Natural killer cell (primary cell): Measurements from ENCODE around the gene DNAJB1. TPM values are rescaled to one million over a fixed set of nuclear protein-coding genes. Genes with fewer than 3 reads are reported as not detected.
"Not testable (repeated sequence)": the region's sequence is repeated elsewhere in the genome, so short reads cannot be mapped to it uniquely, and the experiment has no call there.

Experiments used
- ATAC-seq, 3 donors: fragments of 150-1000 bp in 2 of 3; fragments of 200-7000 bp in 1 of 3; cut with Tn5 transposase; 1 replicate in 1 of 3; 2 replicates in 2 of 3; pipeline ENCODE4 v1.10.0; 2021; ENCODE audit warnings: mild to moderate bottlenecking in 2 of 3, moderate library complexity in 2 of 3
- DNase-seq, 2 donors: peaks; one replicate each; pipeline versions ENCODE4 v3.0.0 to v3.0.0-alpha.2; 2013 to 2021; ENCODE audit warnings: mixed read lengths in 1 of 2
- H3K27ac ChIP-seq: one replicate; pipeline ENCODE4 v1.5.1; 2013; ENCODE audit warnings: mild to moderate bottlenecking, low read length
- H3K27me3 ChIP-seq: one replicate; pipeline ENCODE4 v1.6.1; 2013; ENCODE audit warnings: low read length; ENCODE audit not compliant: control insufficient read depth, insufficient read depth
- H3K36me3 ChIP-seq: one replicate; pipeline ENCODE4 v1.6.1; 2013; ENCODE audit warnings: low read length; ENCODE audit not compliant: control insufficient read depth, insufficient read depth
- H3K4me1 ChIP-seq: one replicate; pipeline ENCODE4 v1.6.1; 2013; ENCODE audit warnings: low read length; ENCODE audit not compliant: control insufficient read depth, insufficient read depth
- H3K4me3 ChIP-seq: one replicate; pipeline ENCODE4 v1.5.1; 2013; ENCODE audit warnings: low read length
- H3K9me3 ChIP-seq: one replicate; pipeline ENCODE4 v1.6.1; 2013; ENCODE audit warnings: low read length; ENCODE audit not compliant: control insufficient read depth, insufficient read depth
- H3K27ac Mint-ChIP-seq, 2 donors: one replicate each; pipeline ENCODE4 v1.8.0; 2022; ENCODE audit warnings: mild to moderate bottlenecking in 2 of 2, mixed read lengths in 2 of 2, moderate library complexity in 1 of 2
- H3K27me3 Mint-ChIP-seq, 2 donors: one replicate each; pipeline ENCODE4 v1.8.0; 2022; ENCODE audit warnings: low read depth in 2 of 2, mixed read lengths in 2 of 2
- H3K36me3 Mint-ChIP-seq: one replicate; pipeline ENCODE4 v1.8.0; 2022; ENCODE audit warnings: mixed read lengths
- H3K4me1 Mint-ChIP-seq, 2 donors: one replicate each; pipeline ENCODE4 v1.8.0; 2022; ENCODE audit warnings: mixed read lengths in 2 of 2
- H3K4me3 Mint-ChIP-seq: one replicate; pipeline ENCODE4 v1.8.0; 2022; ENCODE audit warnings: mild to moderate bottlenecking, moderate library complexity, mixed read lengths
- H3K9me3 Mint-ChIP-seq, 2 donors: one replicate each; pipeline ENCODE4 v1.8.0; 2022; ENCODE audit warnings: mixed read lengths in 2 of 2
- WGBS: methylation state at CpG from one replicate; pipeline ENCODE4 v1.1.7; 2013; ENCODE audit warnings: missing lambda C conversion rate; ENCODE audit not compliant: insufficient coverage; 5-methylcytosine and 5-hydroxymethylcytosine counted together
- intact Hi-C: fragments of 100-400 bp; cut with micrococcal nuclease; formaldehyde crosslinking; loops from one replicate; pipeline ENCODE4 v1.14.2; 2022
- total RNA-seq, 4 donors: library from RNA; stranded (reverse); fragments of 120-200 nt in 1 of 4; gene quantifications; one replicate each; pipeline versions ENCODE4 v1.2.3 to v1.2.4, GENCODE V29; 2013 to 2022
- TF ChIP-seq, protein P1 (sequence below): fragments of 200-600 bp; IDR thresholded peaks from one replicate; pipeline ENCODE4 v1.8.0; 2022; ENCODE audit warnings: antibody characterized with exemption

The DNAJB1 gene
- total RNA-seq, 3 donors from 2014 or later (not counting 1 experiment from before 2014, with no cell fraction given) = 148 to 238 (median 192) TPM

- Histone ChIP-seq H3K4me1 (peaks cover 59% of the 10 kb centered on the region), H3K9me3 (no peaks in the 10 kb centered on the region), H3K36me3 (peaks cover 13% of the 10 kb centered on the region), H3K27me3 (no peaks in the 10 kb centered on the region), H3K4me3 (no peak overlapping the region), H3K27ac (peak overlapping the region; percentile 35)
- H3K4me1 Mint-ChIP-seq = peaks cover 23 to 43% of the 10 kb centered on the region in 2 donors
- DNase-seq (no peak), ATAC-seq (no peak)
- H3K27ac Mint-ChIP-seq = peak overlapping the region; percentile 75 to 86
- 91% methylated on average over 35 of the region's 35 CpGs for WGBS
- H3K36me3 Mint-ChIP-seq = no peaks in the 10 kb centered on the region
- H3K9me3 Mint-ChIP-seq = no peaks in the 10 kb centered on the region
- no peak overlapping the region for H3K4me3 Mint-ChIP-seq
- intact Hi-C loops = no loop called here
- no peaks in the 10 kb centered on the region for H3K27me3 Mint-ChIP-seq
- TF ChIP-seq, protein P1, sequence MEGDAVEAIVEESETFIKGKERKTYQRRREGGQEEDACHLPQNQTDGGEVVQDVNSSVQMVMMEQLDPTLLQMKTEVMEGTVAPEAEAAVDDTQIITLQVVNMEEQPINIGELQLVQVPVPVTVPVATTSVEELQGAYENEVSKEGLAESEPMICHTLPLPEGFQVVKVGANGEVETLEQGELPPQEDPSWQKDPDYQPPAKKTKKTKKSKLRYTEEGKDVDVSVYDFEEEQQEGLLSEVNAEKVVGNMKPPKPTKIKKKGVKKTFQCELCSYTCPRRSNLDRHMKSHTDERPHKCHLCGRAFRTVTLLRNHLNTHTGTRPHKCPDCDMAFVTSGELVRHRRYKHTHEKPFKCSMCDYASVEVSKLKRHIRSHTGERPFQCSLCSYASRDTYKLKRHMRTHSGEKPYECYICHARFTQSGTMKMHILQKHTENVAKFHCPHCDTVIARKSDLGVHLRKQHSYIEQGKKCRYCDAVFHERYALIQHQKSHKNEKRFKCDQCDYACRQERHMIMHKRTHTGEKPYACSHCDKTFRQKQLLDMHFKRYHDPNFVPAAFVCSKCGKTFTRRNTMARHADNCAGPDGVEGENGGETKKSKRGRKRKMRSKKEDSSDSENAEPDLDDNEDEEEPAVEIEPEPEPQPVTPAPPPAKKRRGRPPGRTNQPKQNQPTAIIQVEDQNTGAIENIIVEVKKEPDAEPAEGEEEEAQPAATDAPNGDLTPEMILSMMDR = no peak
These were observed 35.1 kb upstream of the DNAJB1 start for GRCh38 chr19:14553042-14553938.

DNA sequence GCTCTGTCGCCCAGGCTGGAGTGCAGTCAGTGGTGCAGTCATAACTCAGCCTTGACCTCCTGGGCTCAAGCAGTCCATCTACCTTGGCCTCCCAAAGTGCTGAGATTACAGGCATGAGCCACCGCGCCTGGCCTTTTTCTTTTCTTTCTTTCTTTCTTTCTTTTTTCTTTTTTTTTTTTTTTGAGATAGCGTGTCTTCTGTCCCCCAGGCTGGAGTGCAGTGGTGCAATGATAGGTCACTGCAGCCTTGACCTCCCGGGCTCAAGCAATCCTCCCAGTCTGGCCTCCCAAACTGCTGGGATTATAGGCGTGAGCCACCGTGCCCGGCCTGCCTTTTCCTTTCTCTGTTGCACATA, 33.8 kb upstream of the DNAJB1 start:
- H3K27me3 ChIP-seq, H3K9me3 Mint-ChIP-seq, H3K9me3 ChIP-seq, ATAC-seq, H3K4me3 ChIP-seq, H3K36me3 Mint-ChIP-seq, DNase-seq, intact Hi-C loops, H3K27me3 Mint-ChIP-seq: not testable (repeated sequence)
- Mint-ChIP-seq H3K27ac (peak overlapping the region; percentile 75 to 86), H3K4me3 (peak overlapping the region; percentile 74), H3K4me1 (peaks cover 23 to 42% of the 10 kb centered on the region in 2 donors)
- Histone ChIP-seq H3K36me3 (peaks cover 13% of the 10 kb centered on the region), H3K27ac (peak overlapping the region; percentile 35), H3K4me1 (peaks cover 50% of the 10 kb centered on the region)
- 82% methylated on average over 8 of the region's 8 CpGs for WGBS

DNA sequence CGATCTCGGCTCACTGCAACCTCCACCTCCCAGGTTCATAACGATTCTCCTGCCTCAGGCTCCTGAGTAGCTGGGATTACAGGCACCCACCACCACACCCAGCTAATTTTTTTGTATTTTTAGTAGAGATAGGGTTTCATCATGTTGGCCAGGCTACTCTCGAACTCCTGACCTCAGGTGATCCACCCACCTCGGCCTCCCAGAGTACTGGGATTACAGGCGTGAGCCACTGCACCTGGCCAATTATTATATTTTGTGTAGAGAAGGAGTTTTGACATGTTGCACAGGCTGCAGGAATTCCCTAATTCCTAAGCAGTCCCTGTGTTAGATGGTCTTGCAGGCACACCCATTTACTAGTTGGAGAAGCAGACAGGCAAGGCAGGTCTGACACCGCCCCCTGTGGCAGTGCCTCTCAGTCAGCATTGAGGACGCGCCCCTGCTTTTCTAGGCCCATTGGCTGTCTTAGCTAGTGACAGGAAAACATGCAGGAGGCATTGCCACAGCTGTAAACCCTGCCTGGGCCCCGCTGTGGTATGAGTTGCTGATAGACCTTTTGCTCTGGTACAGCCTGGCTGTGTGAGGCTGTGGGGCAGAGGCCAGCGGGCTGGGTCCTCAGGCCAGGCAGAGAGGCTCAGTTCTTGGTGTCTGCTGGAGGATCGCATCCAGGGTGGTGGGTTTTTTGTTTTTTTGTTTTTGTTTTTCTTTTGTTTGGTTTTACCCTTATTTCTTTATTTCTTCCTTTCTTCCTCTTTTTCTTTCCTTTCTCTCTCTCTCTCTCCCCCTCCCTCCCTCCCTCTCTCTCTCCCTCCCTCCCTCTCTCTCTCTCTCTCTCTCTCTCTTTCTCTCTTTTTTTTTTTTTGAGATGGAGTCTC, 33.2 kb upstream of the DNAJB1 start:
- Mint-ChIP-seq H3K4me1 (peaks cover 17 to 36% of the 10 kb centered on the region in 2 donors), H3K4me3 (peak overlapping the region; percentile 74), H3K27ac (peak overlapping the region; percentile 75 to 86)
- H3K27me3 ChIP-seq, H3K9me3 ChIP-seq, H3K4me3 ChIP-seq, H3K36me3 Mint-ChIP-seq, H3K9me3 Mint-ChIP-seq, H3K27me3 Mint-ChIP-seq: not testable (repeated sequence)
- Histone ChIP-seq H3K4me1 (peaks cover 44% of the 10 kb centered on the region), H3K27ac (peak overlapping the region; percentile 68), H3K36me3 (peaks cover 13% of the 10 kb centered on the region)
- TF ChIP-seq, protein P1 = peak; percentile 58
- WGBS = 44% methylated on average over 10 of the region's 12 CpGs
- intact Hi-C loops = loop anchor here (1.0 kb wide), 1 partner anchor 46 kb away; no protein-coding TSS in a partner anchor
- ATAC-seq (peak; percentile 93 to 97 (median 93)), DNase-seq (peak; percentile 65 to 89)
